ENCODE data around the gene TNP1. TPM values are rescaled to one million over a fixed set of nuclear protein-coding genes. Genes with fewer than 3 reads are reported as not detected.

TNP1 gene
- total RNA-seq, 1 donor from 2014 or later, result not detected

DNA sequence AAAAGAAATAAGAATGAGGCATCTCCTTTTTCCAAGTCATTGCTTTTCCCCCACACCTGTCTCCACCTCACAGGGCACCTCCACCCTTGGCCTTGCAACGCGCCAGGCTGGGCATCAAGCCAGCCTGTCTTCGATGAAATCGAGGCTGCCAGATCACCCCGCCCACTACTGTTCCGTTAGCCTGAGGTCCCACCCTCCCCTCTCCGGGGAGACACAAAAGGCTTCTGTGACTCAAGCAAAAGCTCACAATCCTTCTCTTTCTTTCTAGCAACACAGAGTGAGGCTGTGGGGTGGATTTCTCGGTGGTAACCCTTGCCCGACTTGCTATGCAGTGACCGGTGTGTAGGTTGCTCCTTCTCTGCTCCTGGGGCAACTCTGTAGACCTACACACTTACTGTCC is 9.9 kb downstream of the TNP1 start:
- TF ChIP-seq, protein P1, sequence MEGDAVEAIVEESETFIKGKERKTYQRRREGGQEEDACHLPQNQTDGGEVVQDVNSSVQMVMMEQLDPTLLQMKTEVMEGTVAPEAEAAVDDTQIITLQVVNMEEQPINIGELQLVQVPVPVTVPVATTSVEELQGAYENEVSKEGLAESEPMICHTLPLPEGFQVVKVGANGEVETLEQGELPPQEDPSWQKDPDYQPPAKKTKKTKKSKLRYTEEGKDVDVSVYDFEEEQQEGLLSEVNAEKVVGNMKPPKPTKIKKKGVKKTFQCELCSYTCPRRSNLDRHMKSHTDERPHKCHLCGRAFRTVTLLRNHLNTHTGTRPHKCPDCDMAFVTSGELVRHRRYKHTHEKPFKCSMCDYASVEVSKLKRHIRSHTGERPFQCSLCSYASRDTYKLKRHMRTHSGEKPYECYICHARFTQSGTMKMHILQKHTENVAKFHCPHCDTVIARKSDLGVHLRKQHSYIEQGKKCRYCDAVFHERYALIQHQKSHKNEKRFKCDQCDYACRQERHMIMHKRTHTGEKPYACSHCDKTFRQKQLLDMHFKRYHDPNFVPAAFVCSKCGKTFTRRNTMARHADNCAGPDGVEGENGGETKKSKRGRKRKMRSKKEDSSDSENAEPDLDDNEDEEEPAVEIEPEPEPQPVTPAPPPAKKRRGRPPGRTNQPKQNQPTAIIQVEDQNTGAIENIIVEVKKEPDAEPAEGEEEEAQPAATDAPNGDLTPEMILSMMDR (IDR thresholded peaks at IDR 0.05; ENCODE audit: unreplicated experiment), result no peak
- H3K27me3 Mint-ChIP-seq (ENCODE audit: unreplicated experiment), result no peaks in the 10 kb centered on the region
- no peak for DNase-seq (ENCODE audit: low spot score)
- H3K36me3 Mint-ChIP-seq (ENCODE audit: low read depth, unreplicated experiment), result no peaks in the 10 kb centered on the region
- no peak overlapping the region for H3K27ac Mint-ChIP-seq (ENCODE audit: unreplicated experiment)
- no peaks in the 10 kb centered on the region for H3K9me3 Mint-ChIP-seq (ENCODE audit: unreplicated experiment)
- H3K4me3 Mint-ChIP-seq (ENCODE audit: unreplicated experiment), result no peak overlapping the region
- H3K4me1 Mint-ChIP-seq (ENCODE audit: unreplicated experiment), result no peaks in the 10 kb centered on the region

DNA sequence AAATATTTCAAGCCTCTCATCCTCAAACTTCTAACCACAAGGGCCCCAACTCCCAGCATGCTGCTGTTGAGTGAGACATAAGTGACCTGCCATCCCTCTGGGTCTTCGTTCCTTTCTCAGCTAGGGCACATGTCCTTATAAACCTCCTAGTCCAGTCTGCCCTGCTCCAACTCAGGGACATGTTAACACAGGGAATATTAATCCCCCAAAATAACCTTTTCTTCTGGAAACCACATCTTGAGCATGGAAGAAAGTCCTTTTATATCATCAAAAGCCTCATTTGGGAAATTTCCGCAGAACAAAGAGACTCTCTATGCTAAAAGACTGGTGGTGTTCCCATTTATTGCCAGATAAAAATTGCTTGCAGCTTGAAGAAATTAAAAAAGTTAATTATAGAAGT is 14.4 kb downstream of the TNP1 start:
- H3K36me3 Mint-ChIP-seq (ENCODE audit: low read depth, unreplicated experiment), result no peaks in the 10 kb centered on the region
- no peaks in the 10 kb centered on the region for H3K4me1 Mint-ChIP-seq (ENCODE audit: unreplicated experiment)
- no peak overlapping the region for H3K27ac Mint-ChIP-seq (ENCODE audit: unreplicated experiment)
- TF ChIP-seq, protein P1 (IDR thresholded peaks at IDR 0.05; ENCODE audit: unreplicated experiment), result no peak
- no peak for DNase-seq (ENCODE audit: low spot score)
- no peaks in the 10 kb centered on the region for H3K27me3 Mint-ChIP-seq (ENCODE audit: unreplicated experiment)
- no peaks in the 10 kb centered on the region for H3K9me3 Mint-ChIP-seq (ENCODE audit: unreplicated experiment)
- no peak overlapping the region for H3K4me3 Mint-ChIP-seq (ENCODE audit: unreplicated experiment)

DNA sequence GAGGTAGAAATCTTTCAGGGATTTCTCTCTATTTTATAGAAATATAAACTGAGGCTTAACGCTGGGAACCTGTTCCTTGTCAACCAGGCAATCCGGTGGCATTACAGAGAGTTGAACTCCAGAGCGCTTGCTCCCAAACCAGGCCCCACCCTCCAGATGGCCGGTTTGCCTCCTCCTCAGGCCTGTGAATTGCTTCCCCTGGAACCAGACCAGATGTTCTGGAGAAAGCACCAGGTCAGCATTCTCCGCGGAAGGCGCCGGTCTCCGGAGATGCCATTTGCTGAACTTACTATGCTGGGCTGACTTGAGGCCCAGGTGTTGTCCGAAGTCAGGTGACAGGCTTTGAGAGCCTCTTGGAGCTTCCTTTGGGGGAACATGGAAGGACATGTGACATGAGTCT is 17.2 kb downstream of the TNP1 start:
- TF ChIP-seq, protein P1 (IDR thresholded peaks at IDR 0.05; ENCODE audit: unreplicated experiment), result no peak
- H3K9me3 Mint-ChIP-seq (ENCODE audit: unreplicated experiment), result no peaks in the 10 kb centered on the region
- no peak for DNase-seq (ENCODE audit: low spot score)
- no peaks in the 10 kb centered on the region for H3K36me3 Mint-ChIP-seq (ENCODE audit: low read depth, unreplicated experiment)
- no peak overlapping the region for H3K4me3 Mint-ChIP-seq (ENCODE audit: unreplicated experiment)
- H3K27ac Mint-ChIP-seq (ENCODE audit: unreplicated experiment), result no peak overlapping the region
- H3K4me1 Mint-ChIP-seq (ENCODE audit: unreplicated experiment), result no peaks in the 10 kb centered on the region
- H3K27me3 Mint-ChIP-seq (ENCODE audit: unreplicated experiment), result no peaks in the 10 kb centered on the region

DNA sequence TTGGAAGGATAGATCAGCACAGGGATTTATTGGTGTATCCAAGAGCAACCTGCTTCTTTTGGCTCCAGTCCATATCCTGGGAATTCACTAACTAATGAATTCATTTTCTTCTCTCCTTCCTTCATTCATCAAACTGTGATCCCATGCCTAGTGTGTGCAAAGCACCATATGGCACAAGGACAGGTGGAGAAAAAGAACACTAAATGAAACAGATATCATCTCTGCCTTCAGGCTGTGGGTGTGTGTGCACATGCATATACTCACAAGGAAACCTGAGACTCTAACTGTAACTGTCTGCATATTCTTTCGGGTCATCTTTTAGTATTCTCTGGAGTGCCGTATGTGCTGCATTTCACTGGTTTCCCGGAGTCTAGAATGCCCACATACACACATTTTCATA is 20.2 kb downstream of the TNP1 start:
- Mint-ChIP-seq H3K4me1 (ENCODE audit: unreplicated experiment) (no peaks in the 10 kb centered on the region), H3K9me3 (ENCODE audit: unreplicated experiment) (no peaks in the 10 kb centered on the region), H3K4me3 (ENCODE audit: unreplicated experiment) (no peak overlapping the region), H3K36me3 (ENCODE audit: low read depth, unreplicated experiment) (no peaks in the 10 kb centered on the region), H3K27ac (ENCODE audit: unreplicated experiment) (no peak overlapping the region), H3K27me3 (ENCODE audit: unreplicated experiment) (no peaks in the 10 kb centered on the region)
- no peak for DNase-seq (ENCODE audit: low spot score)
- TF ChIP-seq, protein P1 (IDR thresholded peaks at IDR 0.05; ENCODE audit: unreplicated experiment), result no peak

DNA sequence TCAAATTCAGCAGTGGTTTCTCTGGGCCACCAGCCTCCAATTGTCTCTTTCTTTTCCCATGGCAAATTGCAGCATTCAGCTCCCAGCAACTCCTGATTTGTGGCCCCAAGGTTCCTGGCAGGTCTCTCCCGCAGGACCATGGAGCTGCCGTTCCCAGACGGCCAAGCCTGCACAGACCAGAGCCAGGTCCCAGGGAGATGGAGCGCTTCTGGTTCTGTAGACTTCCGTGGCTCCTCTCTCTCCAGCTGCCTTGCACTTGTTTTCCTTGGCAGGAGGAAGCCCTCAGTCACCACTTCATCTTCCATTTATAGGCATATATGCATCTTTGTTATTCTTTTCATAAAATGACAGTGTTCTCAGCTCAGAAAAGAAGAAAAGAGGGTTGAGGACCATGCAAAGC is 21.7 kb downstream of the TNP1 start:
- Mint-ChIP-seq H3K36me3 (ENCODE audit: low read depth, unreplicated experiment) (no peaks in the 10 kb centered on the region), H3K4me1 (ENCODE audit: unreplicated experiment) (no peaks in the 10 kb centered on the region), H3K9me3 (ENCODE audit: unreplicated experiment) (no peaks in the 10 kb centered on the region), H3K27me3 (ENCODE audit: unreplicated experiment) (no peaks in the 10 kb centered on the region), H3K27ac (ENCODE audit: unreplicated experiment) (no peak overlapping the region), H3K4me3 (ENCODE audit: unreplicated experiment) (no peak overlapping the region)
- TF ChIP-seq, protein P1 (IDR thresholded peaks at IDR 0.05; ENCODE audit: unreplicated experiment), result no peak
- no peak for DNase-seq (ENCODE audit: low spot score)

All from endothelial cell (in vitro differentiated cells).